Heart left ventricle (tissue), 13 donors: Measurements from ENCODE around the gene CDH11.

Experiments
- POLR2A ChIP-seq, 2 donors: fragments of 450-650 bp; IDR thresholded peaks; one replicate each; pipeline ENCODE4 v1.6.1; 2017; ENCODE audit warnings: antibody characterized with exemption in 2 of 2, mild to moderate bottlenecking in 2 of 2, moderate library complexity in 2 of 2
- TF ChIP-seq, protein P1 (sequence below), 12 donors: fragments of 200-600 bp; sonication (generic) in 4 of 12; IDR thresholded peaks; one replicate each; pipeline versions ENCODE4 v1.5.0 to v1.8.0; 2018 to 2022; ENCODE audit warnings: antibody characterized with exemption in 12 of 12, mild to moderate bottlenecking in 5 of 12
- donor health status: ischemic (EF 13 %, LVEDD 7.1; RV severe dilation, severe dysfunction).
- donor health status: DM: no; HTN: yes; CAD: no.
- donor health status: DM: no; HTN: no; CAD: no.
- donor health status: ischemic (EF 25% LVEDD 6.9; RV normal size, moderate dysfunction).
- donor health status: ischemic (EF 25% LVEDD 5.7; RV mildly dilated, moderate dysfunction).
- donor health status: ischemic (EF 35%, LVEDD 5.7; RV mildly dilated, moderate dysfunction).
- donor health status: nonischemic (EF 11% LVEDD 7.7; RV severe dilation, severe dysfunction).
- donor health status: DM: yes; HTN: yes; CAD: no.
- donor health status: PGD.
- donor health status: ischemic (EF 29% LVEDD 5.4; RV normal size, mild dysfunction).
- donor health status: nonischemic (EF 23%, LVEDD 6.1; RV moderate dilation, normal function).

DNA sequence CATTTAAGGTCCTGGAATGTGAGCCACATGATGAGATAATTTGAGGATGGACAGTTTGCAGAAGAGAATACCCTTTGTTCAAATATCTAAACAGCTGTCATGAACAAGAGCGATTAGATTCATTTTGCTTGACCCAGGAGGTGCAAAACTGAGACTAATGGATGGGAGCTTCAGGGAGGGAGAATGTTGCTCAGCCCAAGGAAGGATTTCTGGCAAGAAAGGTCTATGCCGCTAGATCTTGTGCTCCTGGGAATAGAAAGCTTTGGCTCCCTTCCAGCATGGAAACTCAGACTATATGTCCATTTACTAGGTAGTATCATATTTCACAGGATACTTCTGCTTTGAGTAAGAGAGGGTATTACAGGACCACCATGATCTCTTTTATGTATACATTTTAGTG, 14.8 kb upstream of the CDH11 start:
- TF ChIP-seq, protein P1, sequence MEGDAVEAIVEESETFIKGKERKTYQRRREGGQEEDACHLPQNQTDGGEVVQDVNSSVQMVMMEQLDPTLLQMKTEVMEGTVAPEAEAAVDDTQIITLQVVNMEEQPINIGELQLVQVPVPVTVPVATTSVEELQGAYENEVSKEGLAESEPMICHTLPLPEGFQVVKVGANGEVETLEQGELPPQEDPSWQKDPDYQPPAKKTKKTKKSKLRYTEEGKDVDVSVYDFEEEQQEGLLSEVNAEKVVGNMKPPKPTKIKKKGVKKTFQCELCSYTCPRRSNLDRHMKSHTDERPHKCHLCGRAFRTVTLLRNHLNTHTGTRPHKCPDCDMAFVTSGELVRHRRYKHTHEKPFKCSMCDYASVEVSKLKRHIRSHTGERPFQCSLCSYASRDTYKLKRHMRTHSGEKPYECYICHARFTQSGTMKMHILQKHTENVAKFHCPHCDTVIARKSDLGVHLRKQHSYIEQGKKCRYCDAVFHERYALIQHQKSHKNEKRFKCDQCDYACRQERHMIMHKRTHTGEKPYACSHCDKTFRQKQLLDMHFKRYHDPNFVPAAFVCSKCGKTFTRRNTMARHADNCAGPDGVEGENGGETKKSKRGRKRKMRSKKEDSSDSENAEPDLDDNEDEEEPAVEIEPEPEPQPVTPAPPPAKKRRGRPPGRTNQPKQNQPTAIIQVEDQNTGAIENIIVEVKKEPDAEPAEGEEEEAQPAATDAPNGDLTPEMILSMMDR (IDR thresholded peaks at IDR 0.05): no peak
- no peak for TF ChIP-seq POLR2A (IDR thresholded peaks at IDR 0.05)
